Gastroesophageal sphincter (tissue), 3 donors: ENCODE results near the gene RBM33.

Source experiments
- CTCF ChIP-seq, 4 experiments: fragments of 200-600 bp in 2 of 4; fragments of 450-650 bp in 2 of 4; sonication (generic) in 1 of 4; IDR thresholded peaks; one replicate each; pipeline ENCODE4 v1.5.1; 2017 to 2019; ENCODE audit warnings: antibody characterized with exemption in 4 of 4, mild to moderate bottlenecking in 2 of 4, moderate library complexity in 2 of 4
- POLR2A ChIP-seq, 2 donors: fragments of 450-650 bp; IDR thresholded peaks; one replicate each; pipeline ENCODE4 v1.6.1; 2017; ENCODE audit warnings: antibody characterized with exemption in 2 of 2, mild to moderate bottlenecking in 2 of 2, moderate library complexity in 1 of 2
- POLR2AphosphoS5 ChIP-seq: sonication (generic); formaldehyde crosslinking; IDR thresholded peaks from one replicate; pipeline ENCODE4 v1.6.1; 2017; ENCODE audit warnings: antibody characterized with exemption

- TF ChIP-seq CTCF (IDR thresholded peaks at IDR 0.05) (no peak), POLR2A (IDR thresholded peaks at IDR 0.05) (no peak), POLR2AphosphoS5 (no peak)
Observed at GRCh38 chr7:155727616-155728015, 83.2 kb downstream of the RBM33 start.
